Heart right ventricle (tissue), 16 donors: ENCODE measurements around the gene OR6T1. TPM values are rescaled to one million over a fixed set of nuclear protein-coding genes. Genes with fewer than 3 reads are reported as not detected.

ENCODE experiments used
- ATAC-seq, 8 donors: fragments of 200-7000 bp; cut with Tn5 transposase; one replicate each; pipeline ENCODE4 v1.9.1; 2020; ENCODE audit warnings: mild to moderate bottlenecking in 8 of 8, moderate library complexity in 8 of 8, moderate number of reproducible peaks in 1 of 8
- DNase-seq, 2 donors: peaks; one replicate each; pipeline ENCODE4 v3.0.0-alpha.2; 2020
- H3K27ac ChIP-seq, 10 donors: fragments of 200-600 bp; sonication (generic) in 2 of 10; one replicate each; pipeline versions ENCODE4 v1.5.0 to v1.8.0; 2020 to 2022; ENCODE audit warnings: mild to moderate bottlenecking in 3 of 10
- H3K27me3 ChIP-seq, 7 donors: fragments of 200-600 bp; one replicate each; pipeline ENCODE4 v1.8.0; 2021 to 2022; ENCODE audit warnings: mild to moderate bottlenecking in 2 of 7
- H3K36me3 ChIP-seq, 9 donors: fragments of 200-600 bp; sonication (generic) in 1 of 9; one replicate each; pipeline versions ENCODE4 v1.5.0 to v1.8.0; 2020 to 2022; ENCODE audit warnings: mild to moderate bottlenecking in 2 of 9
- H3K4me1 ChIP-seq, 9 donors: fragments of 200-600 bp; sonication (generic) in 1 of 9; one replicate each; pipeline versions ENCODE4 v1.5.0 to v1.8.0; 2020 to 2022; ENCODE audit warnings: mild to moderate bottlenecking in 4 of 9
- H3K4me3 ChIP-seq, 10 donors: fragments of 200-600 bp; sonication (generic) in 2 of 10; one replicate each; pipeline versions ENCODE4 v1.5.0 to v1.8.0; 2020 to 2022; ENCODE audit warnings: mild to moderate bottlenecking in 7 of 10, moderate library complexity in 2 of 10
- H3K9me3 ChIP-seq, 11 donors: fragments of 200-600 bp in 10 of 11; sonication (generic) in 2 of 11; one replicate each; pipeline versions ENCODE4 v1.5.0 to v1.8.0; 2013 to 2022; ENCODE audit warnings: mild to moderate bottlenecking in 2 of 11, control low read depth in 1 of 11, moderate library complexity in 1 of 11
- WGBS, 2 donors: extraction: QIAGEN DNeasy Blood & Tissue Kit; methylation state at CpG; one replicate each; pipeline ENCODE4 v1.1.7; 2013; ENCODE audit warnings: inconsistent platforms in 1 of 2; 5-methylcytosine and 5-hydroxymethylcytosine counted together
- intact Hi-C, 10 donors: fragments of 100-400 bp; cut with DNase I; formaldehyde crosslinking; loops; one replicate each; pipeline versions ENCODE4 v1.11.1 to v1.14.2; 2022
- polyA plus RNA-seq, 2 donors: library from polyadenylated mRNA; stranded (reverse); fragments of 200-250 nt; gene quantifications; one replicate each; pipeline ENCODE4 v1.2.3, GENCODE V29; 2013
- total RNA-seq, 10 donors: library from RNA; stranded (reverse); fragmentation: NEBNext Ultra II Directional in 3 of 10; extraction: Animal tissue kit (Norgen Biotek cat#: 25700) in 3 of 10; gene quantifications; one replicate each; pipeline versions ENCODE4 v1.2.1 to v1.2.4, GENCODE V29; 2021 to 2023
- TF ChIP-seq, protein P1 (sequence below), 9 donors: fragments of 200-600 bp; sonication (generic) in 2 of 9; IDR thresholded peaks; one replicate each; pipeline versions ENCODE4 v1.5.0 to v1.8.0; 2021 to 2022; ENCODE audit warnings: antibody characterized with exemption in 9 of 9, mild to moderate bottlenecking in 5 of 9, moderate library complexity in 1 of 9
- donor health status: Arrhythmogenic right ventricular cardiomyopathy.
- donor health status: ischemic (EF 13 %, LVEDD 7.1; RV severe dilation, severe dysfunction).
- donor health status: healthy with polysubstance abuse.
- donor health status: DM: no; HTN: yes; CAD: no.
- donor health status: DM: no; HTN: no; CAD: no.
- donor health status: ischemic (EF 25% LVEDD 6.9; RV normal size, moderate dysfunction).
- donor health status: ischemic (EF 25% LVEDD 5.7; RV mildly dilated, moderate dysfunction).
- donor health status: healthy.
- donor health status: DM: yes; HTN: yes; CAD: no.
- donor health status: Ischemic cardiomyopathy.
- donor health status: ischemic (EF 35%, LVEDD 5.7; RV mildly dilated, moderate dysfunction).
- donor health status: nonischemic (EF 11% LVEDD 7.7; RV severe dilation, severe dysfunction).
- donor health status: DM: yes; HTN: yes; CAD: no.
- donor health status: PGD.
- donor health status: ischemic (EF 29% LVEDD 5.4; RV normal size, mild dysfunction).
- donor health status: nonischemic (EF 23%, LVEDD 6.1; RV moderate dilation, normal function).

The OR6T1 gene
- total and polyA plus RNA-seq, 12 donors: not detected

DNA sequence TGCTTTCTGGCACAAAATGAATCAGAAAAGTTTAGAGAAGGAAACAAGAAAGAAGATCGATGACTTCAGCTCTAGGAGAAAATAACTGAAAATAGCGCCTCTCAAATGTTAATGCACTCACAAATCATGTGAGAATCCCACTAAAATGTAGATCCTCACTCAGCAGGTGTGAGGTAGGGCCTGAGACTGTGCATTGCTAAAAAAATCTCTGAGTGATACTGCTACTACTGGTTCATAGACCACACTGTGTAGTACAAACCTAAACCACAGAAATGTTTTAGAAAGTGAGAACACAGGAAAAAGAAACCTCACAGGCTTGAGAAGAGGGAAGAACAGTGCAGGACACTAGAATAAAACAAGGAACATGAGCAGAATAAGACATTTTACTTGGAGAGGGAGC is 39.7 kb downstream of the OR6T1 start:
- Histone ChIP-seq H3K27ac (no peak overlapping the region), H3K36me3 (no peaks in the 10 kb centered on the region), H3K4me1 (no peaks in the 10 kb centered on the region), H3K27me3 (peaks cover 0 to 5% (median 0%) of the 10 kb centered on the region in 7 donors), H3K4me3 (no peak overlapping the region), H3K9me3 (peaks cover 0 to 2% (median 0%) of the 10 kb centered on the region in 11 donors)
- intact Hi-C loops: no loop called here
- 77 to 80% methylated on average over 2 of the region's 2 CpGs for WGBS, 2 donors
- DNase-seq (no peak), ATAC-seq (no peak)
- TF ChIP-seq, protein P1, sequence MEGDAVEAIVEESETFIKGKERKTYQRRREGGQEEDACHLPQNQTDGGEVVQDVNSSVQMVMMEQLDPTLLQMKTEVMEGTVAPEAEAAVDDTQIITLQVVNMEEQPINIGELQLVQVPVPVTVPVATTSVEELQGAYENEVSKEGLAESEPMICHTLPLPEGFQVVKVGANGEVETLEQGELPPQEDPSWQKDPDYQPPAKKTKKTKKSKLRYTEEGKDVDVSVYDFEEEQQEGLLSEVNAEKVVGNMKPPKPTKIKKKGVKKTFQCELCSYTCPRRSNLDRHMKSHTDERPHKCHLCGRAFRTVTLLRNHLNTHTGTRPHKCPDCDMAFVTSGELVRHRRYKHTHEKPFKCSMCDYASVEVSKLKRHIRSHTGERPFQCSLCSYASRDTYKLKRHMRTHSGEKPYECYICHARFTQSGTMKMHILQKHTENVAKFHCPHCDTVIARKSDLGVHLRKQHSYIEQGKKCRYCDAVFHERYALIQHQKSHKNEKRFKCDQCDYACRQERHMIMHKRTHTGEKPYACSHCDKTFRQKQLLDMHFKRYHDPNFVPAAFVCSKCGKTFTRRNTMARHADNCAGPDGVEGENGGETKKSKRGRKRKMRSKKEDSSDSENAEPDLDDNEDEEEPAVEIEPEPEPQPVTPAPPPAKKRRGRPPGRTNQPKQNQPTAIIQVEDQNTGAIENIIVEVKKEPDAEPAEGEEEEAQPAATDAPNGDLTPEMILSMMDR (IDR thresholded peaks at IDR 0.05): no peak

DNA sequence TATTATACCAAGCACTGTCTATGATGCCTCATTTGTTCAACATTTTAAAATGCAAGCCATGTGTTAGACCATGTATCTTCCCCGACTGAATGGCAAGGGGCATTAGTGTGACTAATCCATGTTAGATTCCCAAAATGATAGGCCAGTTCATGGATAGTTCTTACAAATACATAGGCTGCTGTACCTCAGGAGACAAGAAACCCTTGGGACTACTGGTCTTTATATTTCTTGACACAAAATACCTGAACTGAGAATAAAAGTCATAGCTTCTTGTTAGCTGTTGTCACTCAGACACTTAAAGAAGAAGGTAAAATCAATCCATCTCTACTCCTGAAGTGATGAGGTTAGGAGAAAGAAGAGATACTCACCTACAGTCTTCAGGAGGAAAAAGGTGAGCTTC is 41.8 kb downstream of the OR6T1 start, which contains the start of gene OR8D4:
OR8D4 (plus strand) TSS at position 301 of the 400 bp plus-strand sequence. CDS start 4,265 bp downstream, outside the sequence.
- no peak for ATAC-seq
- H3K4me1 ChIP-seq: no peaks in the 10 kb centered on the region
- H3K27ac ChIP-seq: no peak within 1 kb of the TSS
- intact Hi-C loops: no loop called here
- peaks cover 0 to 5% (median 0%) of the 10 kb centered on the region in 7 donors for H3K27me3 ChIP-seq
- no peak within 1 kb of the TSS for H3K4me3 ChIP-seq
- no peaks in the 10 kb centered on the region for H3K36me3 ChIP-seq
- no peak for DNase-seq
- TF ChIP-seq, protein P1 (IDR thresholded peaks at IDR 0.05): no peak
- H3K9me3 ChIP-seq: peaks cover 0 to 2% (median 0%) of the 10 kb centered on the region in 11 donors
- WGBS, 2 donors: 86 to 95% methylated on average over 1 of the region's 1 CpG

DNA sequence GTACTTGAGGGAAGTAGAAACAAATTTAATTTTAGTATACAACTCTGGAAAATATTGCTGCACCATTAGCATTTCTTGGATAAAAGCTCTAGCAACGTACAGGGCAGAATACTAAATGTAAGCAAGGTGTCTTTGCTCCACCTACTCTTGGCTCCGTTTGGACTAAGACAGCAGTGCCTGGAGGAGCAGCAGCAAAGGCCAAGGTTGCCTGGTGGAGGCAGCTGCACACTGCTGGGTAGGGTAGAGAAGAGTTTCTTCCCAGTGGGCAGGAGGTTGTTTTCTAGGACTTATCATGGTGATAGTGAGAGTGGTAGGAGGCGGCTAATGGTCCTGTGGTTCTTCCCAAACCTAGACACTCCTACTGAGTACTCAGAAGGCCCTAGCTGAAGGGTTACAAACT is 43.8 kb downstream of the OR6T1 start:
- peaks cover 0 to 2% (median 0%) of the 10 kb centered on the region in 11 donors for H3K9me3 ChIP-seq
- no peak overlapping the region for H3K4me3 ChIP-seq
- H3K27ac ChIP-seq: no peak overlapping the region
- H3K36me3 ChIP-seq: no peaks in the 10 kb centered on the region
- H3K27me3 ChIP-seq: peaks cover 0 to 5% (median 0%) of the 10 kb centered on the region in 7 donors
- TF ChIP-seq, protein P1 (IDR thresholded peaks at IDR 0.05): no peak
- H3K4me1 ChIP-seq: no peaks in the 10 kb centered on the region
- 66% methylated on average over 3 of the region's 3 CpGs for WGBS, 2 donors
- no peak for ATAC-seq
- intact Hi-C loops: no loop called here
- DNase-seq: no peak

Other genes with a start within 250 kb of the OR6T1 start
- 1 to 10 TPM; 3.8 to 6.0 (median 4.2) TPM for gene ZNF202, start 202.2 kb downstream of the OR6T1 start, total RNA-seq
- gene ZNF202, start 202.2 kb downstream of the OR6T1 start, polyA plus RNA-seq: 1 to 10 TPM; 4.1 to 4.5 TPM
- not detected for gene OR6X1, start 189.3 kb downstream of the OR6T1 start, total RNA-seq
- not detected for gene OR6X1, start 189.3 kb downstream of the OR6T1 start, polyA plus RNA-seq
- not detected for gene OR6M1, start 137.5 kb downstream of the OR6T1 start, total RNA-seq
- not detected for gene OR6M1, start 137.5 kb downstream of the OR6T1 start, polyA plus RNA-seq
- not detected for gene TMEM225, start 58.2 kb downstream of the OR6T1 start, total RNA-seq
- not detected for gene TMEM225, start 58.2 kb downstream of the OR6T1 start, polyA plus RNA-seq
- not detected for gene OR8D4, start 41.7 kb downstream of the OR6T1 start, total RNA-seq
- not detected for gene OR8D4, start 41.7 kb downstream of the OR6T1 start, polyA plus RNA-seq
- not detected for gene OR4D5, start 4.2 kb downstream of the OR6T1 start, total RNA-seq
- gene OR4D5, start 4.2 kb downstream of the OR6T1 start, polyA plus RNA-seq: not detected
- not detected for gene OR10S1, start 33.9 kb upstream of the OR6T1 start, total RNA-seq
- gene OR10S1, start 33.9 kb upstream of the OR6T1 start, polyA plus RNA-seq: not detected
- gene OR10G6, start 51.3 kb upstream of the OR6T1 start, total RNA-seq: not detected
- not detected for gene OR10G6, start 51.3 kb upstream of the OR6T1 start, polyA plus RNA-seq
- gene OR10G4, start 69.2 kb upstream of the OR6T1 start, total RNA-seq: not detected
- not detected for gene OR10G4, start 69.2 kb upstream of the OR6T1 start, polyA plus RNA-seq
- not detected for gene OR10G9, start 79.2 kb upstream of the OR6T1 start, total RNA-seq
- gene OR10G9, start 79.2 kb upstream of the OR6T1 start, polyA plus RNA-seq: not detected
- not detected for gene OR10G8, start 83.0 kb upstream of the OR6T1 start, total RNA-seq
- not detected for gene OR10G8, start 83.0 kb upstream of the OR6T1 start, polyA plus RNA-seq
- not detected for gene OR10G7, start 97.5 kb upstream of the OR6T1 start, total RNA-seq
- not detected for gene OR10G7, start 97.5 kb upstream of the OR6T1 start, polyA plus RNA-seq
- 1 to 10 TPM; 1.6 to 8.8 (median 3.6) TPM for gene VWA5A, start 171.6 kb upstream of the OR6T1 start, total RNA-seq
- gene VWA5A, start 171.6 kb upstream of the OR6T1 start, polyA plus RNA-seq: 1 to 10 TPM; 1.2 to 1.6 TPM
- gene OR10D3, start 239.5 kb upstream of the OR6T1 start, total RNA-seq: not detected
- gene OR10D3, start 239.5 kb upstream of the OR6T1 start, polyA plus RNA-seq: not detected